GM23338 (cell line): ENCODE results near the gene SLC48A1. TPM values are rescaled to one million over a fixed set of nuclear protein-coding genes. Genes with fewer than 3 reads are reported as not detected.

Experiments
- ATAC-seq: fragments of 200-7000 bp; cut with Tn5 transposase; 3 replicates; pipeline ENCODE4 v1.9.1; 2020
- DNase-seq: peaks from one replicate; pipeline ENCODE4 v3.0.0-alpha.2; 2015; ENCODE audit warnings: low spot score
- H2AFZ ChIP-seq: fragments of 200-600 bp; sonication (generic); 2 replicates; pipeline ENCODE4 v1.8.0; 2016; ENCODE audit warnings: antibody characterized with exemption, mild to moderate bottlenecking, moderate library complexity
- H3F3A ChIP-seq: fragments of 200-600 bp; sonication (generic); replicated peaks from 2 replicates; pipeline ENCODE4 v1.8.0; 2017; ENCODE audit warnings: antibody characterized with exemption, mixed run types, low read depth
- H3K27ac ChIP-seq: fragments of 200-600 bp; sonication (generic); 2 replicates; pipeline ENCODE4 v1.6.1; 2016; ENCODE audit warnings: low read depth
- H3K27me3 ChIP-seq: fragments of 200-600 bp; sonication (generic); 2 replicates; pipeline ENCODE4 v1.8.0; 2016; ENCODE audit warnings: mild to moderate bottlenecking, mixed run types, moderate library complexity; ENCODE audit not compliant: insufficient read depth
- H3K36me3 ChIP-seq: fragments of 200-600 bp; sonication (generic); 2 replicates; pipeline ENCODE4 v1.8.0; 2016; ENCODE audit warnings: mild to moderate bottlenecking; ENCODE audit not compliant: insufficient read depth
- H3K4me1 ChIP-seq: fragments of 200-600 bp; sonication (generic); 2 replicates; pipeline ENCODE4 v1.8.0; 2016; ENCODE audit warnings: mild to moderate bottlenecking, moderate library complexity; ENCODE audit not compliant: insufficient read depth
- H3K4me2 ChIP-seq: fragments of 200-600 bp; sonication (generic); 2 replicates; pipeline ENCODE4 v1.7.1; 2017; ENCODE audit warnings: mixed run types
- H3K4me3 ChIP-seq: fragments of 200-600 bp; sonication (generic); 2 replicates; pipeline ENCODE4 v1.6.1; 2016; ENCODE audit warnings: mixed run types
- H3K79me2 ChIP-seq: fragments of 200-600 bp; sonication (generic); replicated peaks from 2 replicates; pipeline ENCODE4 v1.8.0; 2017; ENCODE audit warnings: mild to moderate bottlenecking; ENCODE audit not compliant: insufficient read depth
- H3K9me2 ChIP-seq: fragments of 200-600 bp; sonication (generic); 2 replicates; pipeline ENCODE4 v1.8.0; 2017; ENCODE audit not compliant: insufficient read depth
- H4K20me1 ChIP-seq: fragments of 200-600 bp; sonication (generic); replicated peaks from 2 replicates; pipeline ENCODE4 v1.8.0; 2017; ENCODE audit warnings: mild to moderate bottlenecking; ENCODE audit not compliant: insufficient read depth
- H3K27ac Mint-ChIP-seq: 2 replicates; pipeline ENCODE4 v1.8.0; 2020; ENCODE audit warnings: inconsistent platforms, mild to moderate bottlenecking, moderate library complexity, mixed read lengths
- H3K27me3 Mint-ChIP-seq: 3 replicates; pipeline ENCODE4 v1.8.0; 2022; ENCODE audit warnings: low read depth, mild to moderate bottlenecking, moderate library complexity, mixed read lengths, inconsistent platforms; ENCODE audit not compliant: insufficient read depth, poor library complexity
- H3K36me3 Mint-ChIP-seq: 3 replicates; pipeline ENCODE4 v1.8.0; 2021; ENCODE audit warnings: low read depth, mild to moderate bottlenecking, inconsistent platforms, moderate library complexity, mixed read lengths
- H3K4me1 Mint-ChIP-seq: 3 replicates; pipeline ENCODE4 v1.8.0; 2020; ENCODE audit warnings: mild to moderate bottlenecking, inconsistent platforms, mixed read lengths
- H3K4me3 Mint-ChIP-seq: 3 replicates; pipeline ENCODE4 v1.8.0; 2021; ENCODE audit warnings: moderate library complexity, mild to moderate bottlenecking, inconsistent platforms, mixed read lengths
- H3K9me3 Mint-ChIP-seq: 3 replicates; pipeline ENCODE4 v1.8.0; 2020; ENCODE audit warnings: moderate library complexity, mild to moderate bottlenecking, inconsistent platforms, mixed read lengths
- CREB1 ChIP-seq: fragments of 250-450 bp; sonication (Bioruptor Pico); IDR thresholded peaks from 2 replicates; pipeline ENCODE4 v1.5.0; 2020; ENCODE audit warnings: low read depth, mild to moderate bottlenecking, moderate library complexity
- CTCF ChIP-seq, 2 experiments: fragments of 200-600 bp in 1 of 2; sonication (generic) in 1 of 2; conservative IDR thresholded peaks; 2 replicates each; pipeline versions ENCODE4 v1.5.1 to v1.6.1; 2016 to 2017; ENCODE audit warnings: antibody characterized with exemption in 2 of 2, low read depth in 2 of 2, mild to moderate bottlenecking in 2 of 2, moderate library complexity in 1 of 2
- ETS1 ChIP-seq: IDR thresholded peaks from 2 replicates; pipeline ENCODE4 v1.6.1; 2016; ENCODE audit warnings: antibody characterized with exemption
- EZH2phosphoT487 ChIP-seq: fragments of 200-600 bp; sonication (generic); IDR thresholded peaks from one replicate; pipeline ENCODE4 v1.8.1; 2018; ENCODE audit warnings: antibody characterized with exemption; ENCODE audit not compliant: unreplicated experiment
- JUNB ChIP-seq: IDR thresholded peaks from one replicate; pipeline ENCODE4 v1.6.1; 2016; ENCODE audit warnings: antibody characterized with exemption; ENCODE audit not compliant: unreplicated experiment
- NANOG ChIP-seq: IDR thresholded peaks from 2 replicates; pipeline ENCODE4 v1.6.1; 2016; ENCODE audit warnings: antibody characterized with exemption, borderline replicate concordance
- POLR2AphosphoS5 ChIP-seq: IDR thresholded peaks from 2 replicates; pipeline ENCODE4 v1.6.1; 2016; ENCODE audit warnings: antibody characterized with exemption, low read depth
- REST ChIP-seq: IDR thresholded peaks from one replicate; pipeline ENCODE4 v1.6.1; 2018; ENCODE audit warnings: antibody characterized with exemption; ENCODE audit not compliant: unreplicated experiment
- STAT1 ChIP-seq: IDR thresholded peaks from one replicate; pipeline ENCODE4 v1.6.1; 2016; ENCODE audit warnings: antibody characterized with exemption; ENCODE audit not compliant: unreplicated experiment
- polyA plus RNA-seq: library from polyadenylated mRNA; unstranded; fragments of >200 nt; fragmentation: Nextera tagmentation; extraction: Ambion mirVana; gene quantifications from 2 replicates; pipeline ENCODE4 v1.2.1, GENCODE V29; 2016
- total RNA-seq: library from RNA; depleted of rRNA; stranded (reverse); fragments of >200 nt; shearing (Covaris generic); gene quantifications from 2 replicates; pipeline ENCODE4 v1.2.3, GENCODE V29; 2014
- TF ChIP-seq, protein P1 (sequence below): fragments of 250-450 bp; sonication (Bioruptor Pico); IDR thresholded peaks from 2 replicates; pipeline ENCODE4 v1.5.0; 2020; ENCODE audit warnings: mild to moderate bottlenecking, moderate library complexity

SLC48A1 gene
- total and polyA plus RNA-seq, 2 experiments from 2014 or later: 5.8 to 9.0 TPM

DNA sequence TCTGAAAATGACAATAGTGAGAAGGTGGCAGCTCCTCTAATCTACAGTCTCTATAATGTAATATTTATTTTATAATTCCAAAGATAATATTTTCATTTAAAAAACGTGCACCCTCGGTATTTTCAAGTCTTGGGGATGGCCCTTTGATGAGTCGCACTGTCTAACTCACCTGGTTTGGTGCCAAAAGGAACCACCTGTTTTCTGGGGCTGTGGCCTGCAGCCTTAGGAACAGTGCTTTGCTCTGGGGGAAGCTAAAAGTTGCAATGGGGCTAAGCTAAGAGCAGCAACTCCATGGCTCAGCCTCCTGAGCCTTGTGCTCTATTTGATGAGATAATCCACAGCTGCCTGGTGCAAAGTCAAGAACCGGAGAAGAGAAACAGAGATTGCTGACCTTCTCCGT is 41.3 kb upstream of the SLC48A1 start:
- no peak overlapping the region for H3K4me2 ChIP-seq
- ATAC-seq (no peak), DNase-seq (no peak)
- H3K27me3 Mint-ChIP-seq: peaks cover 6% of the 10 kb centered on the region
- no peak overlapping the region for H3K27ac Mint-ChIP-seq
- no peaks in the 10 kb centered on the region for H3F3A ChIP-seq
- H3K9me3 Mint-ChIP-seq: no peaks in the 10 kb centered on the region
- peaks cover 19% of the 10 kb centered on the region for H3K4me1 Mint-ChIP-seq
- no peak for TF ChIP-seq CTCF (conservative IDR thresholded peaks at IDR 0.05; ENCODE audit: low read depth in 2 of 2)
- no peak overlapping the region for H3K27ac ChIP-seq
- no peaks in the 10 kb centered on the region for H3K27me3 ChIP-seq
- no peaks in the 10 kb centered on the region for H3K79me2 ChIP-seq
- H3K36me3 Mint-ChIP-seq: no peaks in the 10 kb centered on the region; the same call in 2 of the 3 replicates
- no peaks in the 10 kb centered on the region for H3K9me2 ChIP-seq
- H3K4me1 ChIP-seq: peaks cover 16% of the 10 kb centered on the region; the same call in 1 of the 2 replicates
- no peak overlapping the region for H3K4me3 ChIP-seq
- no peaks in the 10 kb centered on the region for H3K36me3 ChIP-seq
- H4K20me1 ChIP-seq: no peaks in the 10 kb centered on the region
- no peak overlapping the region for H2AFZ ChIP-seq
- H3K4me3 Mint-ChIP-seq: no peak overlapping the region

- Histone ChIP-seq H3K27ac (no peak overlapping the region), H3K79me2 (no peaks in the 10 kb centered on the region), H4K20me1 (no peaks in the 10 kb centered on the region), H3K4me1 (peaks cover 16% of the 10 kb centered on the region; the same call in 1 of the 2 replicates), H3K27me3 (no peaks in the 10 kb centered on the region), H3K4me3 (no peak overlapping the region), H2AFZ (no peak overlapping the region), H3K9me2 (no peaks in the 10 kb centered on the region), H3K4me2 (no peak overlapping the region), H3F3A (no peaks in the 10 kb centered on the region), H3K36me3 (no peaks in the 10 kb centered on the region)
- Mint-ChIP-seq H3K27me3 (peaks cover 9% of the 10 kb centered on the region), H3K4me3 (no peak overlapping the region), H3K27ac (no peak overlapping the region), H3K4me1 (peaks cover 23% of the 10 kb centered on the region), H3K9me3 (no peaks in the 10 kb centered on the region), H3K36me3 (no peaks in the 10 kb centered on the region; the same call in 2 of the 3 replicates)
- ATAC-seq: no peak
- DNase-seq: no peak
- no peak for TF ChIP-seq EZH2phosphoT487
- TF ChIP-seq REST: no peak
- no peak for TF ChIP-seq JUNB
- TF ChIP-seq POLR2AphosphoS5: no peak
- TF ChIP-seq, protein P1, sequence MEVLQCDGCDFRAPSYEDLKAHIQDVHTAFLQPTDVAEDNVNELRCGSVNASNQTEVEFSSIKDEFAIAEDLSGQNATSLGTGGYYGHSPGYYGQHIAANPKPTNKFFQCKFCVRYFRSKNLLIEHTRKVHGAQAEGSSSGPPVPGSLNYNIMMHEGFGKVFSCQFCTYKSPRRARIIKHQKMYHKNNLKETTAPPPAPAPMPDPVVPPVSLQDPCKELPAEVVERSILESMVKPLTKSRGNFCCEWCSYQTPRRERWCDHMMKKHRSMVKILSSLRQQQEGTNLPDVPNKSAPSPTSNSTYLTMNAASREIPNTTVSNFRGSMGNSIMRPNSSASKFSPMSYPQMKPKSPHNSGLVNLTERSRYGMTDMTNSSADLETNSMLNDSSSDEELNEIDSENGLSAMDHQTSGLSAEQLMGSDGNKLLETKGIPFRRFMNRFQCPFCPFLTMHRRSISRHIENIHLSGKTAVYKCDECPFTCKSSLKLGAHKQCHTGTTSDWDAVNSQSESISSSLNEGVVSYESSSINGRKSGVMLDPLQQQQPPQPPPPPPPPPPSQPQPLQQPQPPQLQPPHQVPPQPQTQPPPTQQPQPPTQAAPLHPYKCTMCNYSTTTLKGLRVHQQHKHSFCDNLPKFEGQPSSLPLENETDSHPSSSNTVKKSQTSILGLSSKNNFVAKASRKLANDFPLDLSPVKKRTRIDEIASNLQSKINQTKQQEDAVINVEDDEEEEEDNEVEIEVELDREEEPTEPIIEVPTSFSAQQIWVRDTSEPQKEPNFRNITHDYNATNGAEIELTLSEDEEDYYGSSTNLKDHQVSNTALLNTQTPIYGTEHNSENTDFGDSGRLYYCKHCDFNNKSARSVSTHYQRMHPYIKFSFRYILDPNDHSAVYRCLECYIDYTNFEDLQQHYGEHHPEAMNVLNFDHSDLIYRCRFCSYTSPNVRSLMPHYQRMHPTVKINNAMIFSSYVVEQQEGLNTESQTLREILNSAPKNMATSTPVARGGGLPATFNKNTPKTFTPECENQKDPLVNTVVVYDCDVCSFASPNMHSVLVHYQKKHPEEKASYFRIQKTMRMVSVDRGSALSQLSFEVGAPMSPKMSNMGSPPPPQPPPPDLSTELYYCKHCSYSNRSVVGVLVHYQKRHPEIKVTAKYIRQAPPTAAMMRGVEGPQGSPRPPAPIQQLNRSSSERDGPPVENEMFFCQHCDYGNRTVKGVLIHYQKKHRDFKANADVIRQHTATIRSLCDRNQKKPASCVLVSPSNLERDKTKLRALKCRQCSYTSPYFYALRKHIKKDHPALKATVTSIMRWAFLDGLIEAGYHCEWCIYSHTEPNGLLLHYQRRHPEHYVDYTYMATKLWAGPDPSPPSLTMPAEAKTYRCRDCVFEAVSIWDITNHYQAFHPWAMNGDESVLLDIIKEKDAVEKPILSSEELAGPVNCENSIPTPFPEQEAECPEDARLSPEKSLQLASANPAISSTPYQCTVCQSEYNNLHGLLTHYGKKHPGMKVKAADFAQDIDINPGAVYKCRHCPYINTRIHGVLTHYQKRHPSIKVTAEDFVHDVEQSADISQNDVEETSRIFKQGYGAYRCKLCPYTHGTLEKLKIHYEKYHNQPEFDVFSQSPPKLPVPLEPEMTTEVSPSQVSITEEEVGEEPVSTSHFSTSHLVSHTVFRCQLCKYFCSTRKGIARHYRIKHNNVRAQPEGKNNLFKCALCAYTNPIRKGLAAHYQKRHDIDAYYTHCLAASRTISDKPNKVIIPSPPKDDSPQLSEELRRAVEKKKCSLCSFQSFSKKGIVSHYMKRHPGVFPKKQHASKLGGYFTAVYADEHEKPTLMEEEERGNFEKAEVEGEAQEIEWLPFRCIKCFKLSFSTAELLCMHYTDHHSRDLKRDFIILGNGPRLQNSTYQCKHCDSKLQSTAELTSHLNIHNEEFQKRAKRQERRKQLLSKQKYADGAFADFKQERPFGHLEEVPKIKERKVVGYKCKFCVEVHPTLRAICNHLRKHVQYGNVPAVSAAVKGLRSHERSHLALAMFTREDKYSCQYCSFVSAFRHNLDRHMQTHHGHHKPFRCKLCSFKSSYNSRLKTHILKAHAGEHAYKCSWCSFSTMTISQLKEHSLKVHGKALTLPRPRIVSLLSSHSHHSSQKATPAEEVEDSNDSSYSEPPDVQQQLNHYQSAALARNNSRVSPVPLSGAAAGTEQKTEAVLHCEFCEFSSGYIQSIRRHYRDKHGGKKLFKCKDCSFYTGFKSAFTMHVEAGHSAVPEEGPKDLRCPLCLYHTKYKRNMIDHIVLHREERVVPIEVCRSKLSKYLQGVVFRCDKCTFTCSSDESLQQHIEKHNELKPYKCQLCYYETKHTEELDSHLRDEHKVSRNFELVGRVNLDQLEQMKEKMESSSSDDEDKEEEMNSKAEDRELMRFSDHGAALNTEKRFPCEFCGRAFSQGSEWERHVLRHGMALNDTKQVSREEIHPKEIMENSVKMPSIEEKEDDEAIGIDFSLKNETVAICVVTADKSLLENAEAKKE (CRISPR knock-in tag): no peak
- no peak for TF ChIP-seq STAT1
- TF ChIP-seq NANOG: no peak
- TF ChIP-seq CREB1 (CRISPR knock-in tag): no peak
- TF ChIP-seq ETS1: no peak
Observed at GRCh38 chr12:47732504-47732903, 40.5 kb upstream of the SLC48A1 start.
